NCI-H2081 (cell line): Measurements from ENCODE around the gene PRLR.
"Not testable (repeated sequence)": the region's sequence is repeated elsewhere in the genome, so short reads cannot be mapped to it uniquely, and the experiment has no call there.

Source experiments
- DNase-seq, 2 experiments: peaks; one replicate each; lab custom pipeline; 2025; lab: John Stamatoyannopoulos, UW

Gene PRLR

GRCh38 chr5:35082530-35082929 is 147.8 kb downstream of the PRLR start:
- DNase-seq, result no peak

DNA sequence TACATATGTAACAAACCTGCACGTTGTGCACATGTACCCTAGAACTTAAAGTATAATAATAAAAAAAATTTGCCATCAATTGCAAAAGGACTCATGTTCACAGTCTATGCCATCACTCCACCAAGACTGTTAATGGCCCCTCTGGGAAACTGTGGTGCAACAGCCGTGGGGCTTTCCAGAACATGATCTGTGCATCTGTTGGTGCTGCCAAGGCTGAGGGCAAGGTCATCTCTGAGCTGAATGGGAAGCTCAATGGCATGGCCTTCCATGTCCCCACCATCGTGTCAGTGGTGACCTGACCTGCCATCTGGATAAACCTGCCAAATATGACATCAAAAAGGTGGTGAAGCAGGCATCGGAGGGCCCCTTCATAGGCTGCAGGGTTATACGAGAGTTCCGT is 149.2 kb downstream of the PRLR start:
- DNase-seq, result no peak

- DNase-seq, result no peak
Observed at GRCh38 chr5:35073160-35073559, 157.1 kb downstream of the PRLR start.

DNA sequence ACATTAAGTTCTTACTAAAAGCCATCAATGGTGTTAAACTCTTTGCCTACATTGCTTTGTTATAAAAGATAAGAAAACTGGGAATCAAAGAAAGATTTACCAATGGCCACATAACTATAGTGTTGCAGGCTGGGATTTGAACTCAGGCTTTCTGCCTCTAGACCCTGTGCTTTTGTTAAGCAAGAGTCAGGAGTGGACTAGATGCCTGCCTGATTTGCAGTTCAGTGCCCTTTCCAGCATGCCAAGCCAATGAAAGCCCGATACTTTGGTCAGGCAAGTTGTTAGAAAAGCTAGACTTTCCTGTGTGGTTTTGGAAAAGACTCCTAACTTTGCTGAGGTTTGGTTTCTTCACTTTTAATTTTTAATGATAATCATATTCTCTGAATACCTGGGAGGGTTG is 161.1 kb downstream of the PRLR start:
- no peak for DNase-seq

DNA sequence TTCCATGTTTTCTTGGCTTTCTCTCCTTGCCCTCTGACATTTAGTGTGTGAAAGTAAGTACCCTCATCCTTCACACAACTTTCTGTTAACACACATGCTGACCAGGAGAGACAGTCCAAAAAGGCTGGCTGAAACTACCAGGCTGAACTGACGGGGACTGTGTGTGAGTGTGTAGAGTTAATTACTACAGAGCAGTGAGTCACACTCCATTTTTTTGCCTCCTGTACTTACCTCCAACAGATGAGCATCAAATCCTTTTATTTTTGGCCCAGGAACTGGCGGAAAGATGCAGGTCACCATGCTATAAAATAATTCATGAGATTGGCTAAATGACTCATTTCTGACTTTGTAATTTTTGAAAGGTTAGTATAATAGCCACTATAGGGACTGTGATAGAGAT is 162.3 kb downstream of the PRLR start:
- no peak for DNase-seq

DNA sequence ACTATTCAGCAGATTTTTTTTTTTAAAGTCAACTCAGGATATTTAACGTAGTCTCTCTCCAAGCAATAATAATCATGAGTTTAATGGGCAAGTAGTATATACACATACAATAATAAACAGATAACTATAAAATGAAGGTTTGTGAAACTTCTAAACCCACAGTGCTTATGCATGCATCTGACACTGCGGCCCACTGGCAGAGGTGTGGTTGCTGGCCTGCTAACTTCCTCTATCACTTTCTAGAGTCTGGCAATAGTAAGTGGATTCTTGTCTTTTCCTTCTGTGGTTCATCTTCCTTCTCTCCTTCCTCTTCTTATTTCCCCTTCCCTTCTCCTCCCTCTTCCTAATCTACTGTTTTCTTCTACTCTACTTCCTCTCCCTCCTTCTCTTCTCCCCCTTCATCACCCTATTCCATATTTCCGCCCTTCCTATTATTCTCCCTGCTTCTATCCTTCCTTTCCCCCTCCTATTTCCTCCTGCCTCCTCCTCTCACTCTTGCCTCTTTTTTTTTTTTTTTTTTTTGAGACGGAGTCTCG is 164.0 kb downstream of the PRLR start:
- no peak for DNase-seq

GRCh38 chr5:35063414-35063813 is 166.9 kb downstream of the PRLR start:
- DNase-seq, result no peak

- DNase-seq, result no peak
Observed at GRCh38 chr5:35061211-35061770, 169.0 kb downstream of the PRLR start.

DNA sequence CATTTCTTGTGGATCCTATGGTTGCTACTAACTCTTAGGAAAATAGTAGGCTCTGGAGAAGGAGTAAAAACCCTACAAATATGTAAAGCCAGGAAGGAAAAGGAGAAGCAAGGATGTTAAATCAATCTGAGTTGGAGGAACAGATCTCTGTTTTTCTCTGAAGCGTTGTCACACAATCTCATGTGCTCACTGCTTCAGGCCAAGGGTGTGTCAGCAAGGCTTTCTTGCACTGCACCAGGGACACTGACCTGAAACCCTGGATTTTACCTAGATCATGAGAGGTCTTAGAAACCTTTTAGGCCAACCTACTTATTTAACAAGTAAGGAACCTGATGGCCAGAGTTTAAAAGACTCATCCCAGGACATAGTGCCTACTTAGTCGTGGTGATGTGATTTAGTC is 170.1 kb downstream of the PRLR start:
- DNase-seq, result no peak

GRCh38 chr5:35059251-35059650 is 171.0 kb downstream of the PRLR start:
- DNase-seq, result no peak

DNA sequence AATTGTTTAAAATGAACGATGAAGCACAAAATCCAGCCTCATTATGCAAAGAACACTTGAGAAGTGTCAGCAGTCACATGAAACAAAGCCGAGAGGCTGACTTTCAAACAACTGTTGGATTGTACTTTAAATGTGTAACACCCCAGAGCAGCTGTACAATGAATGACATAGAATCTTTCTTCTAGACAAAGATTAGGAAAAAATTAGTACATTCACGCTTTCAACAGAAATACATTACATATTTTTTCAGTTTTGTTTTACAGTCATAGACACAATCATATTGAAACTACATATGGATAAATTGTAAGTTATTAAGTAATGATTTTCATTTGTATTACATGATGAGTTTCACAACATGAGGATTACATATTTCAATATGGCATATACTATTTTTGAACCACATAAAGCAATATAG is 171.9 kb downstream of the PRLR start:
- DNase-seq, result no peak

GRCh38 chr5:35056686-35057085 is 173.6 kb downstream of the PRLR start:
- no peak for DNase-seq

DNA sequence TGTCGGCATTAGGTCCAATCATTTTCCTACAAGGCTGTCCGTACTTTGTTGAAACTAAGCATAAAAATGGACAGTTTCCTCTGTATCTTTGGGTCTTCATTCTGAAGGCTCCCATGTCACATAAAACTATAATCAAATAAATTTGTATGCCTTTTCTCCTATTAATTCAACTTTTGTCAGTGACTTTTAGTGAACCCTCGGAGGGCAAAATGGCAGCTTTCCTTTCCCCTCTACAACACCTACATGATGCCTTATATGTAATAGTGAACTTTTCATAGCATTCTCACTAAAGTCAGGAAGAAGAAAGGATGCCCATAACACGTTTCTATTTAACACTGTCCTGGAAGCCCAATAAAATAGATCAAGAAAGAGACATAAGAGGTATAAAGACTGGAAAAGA is 177.4 kb downstream of the PRLR start:
- DNase-seq, result no peak

GRCh38 chr5:35050541-35051126 is 179.7 kb downstream of the PRLR start:
- no peak for DNase-seq

- no peak for DNase-seq
Observed at GRCh38 chr5:35048910-35049309, 181.4 kb downstream of the PRLR start.

DNA sequence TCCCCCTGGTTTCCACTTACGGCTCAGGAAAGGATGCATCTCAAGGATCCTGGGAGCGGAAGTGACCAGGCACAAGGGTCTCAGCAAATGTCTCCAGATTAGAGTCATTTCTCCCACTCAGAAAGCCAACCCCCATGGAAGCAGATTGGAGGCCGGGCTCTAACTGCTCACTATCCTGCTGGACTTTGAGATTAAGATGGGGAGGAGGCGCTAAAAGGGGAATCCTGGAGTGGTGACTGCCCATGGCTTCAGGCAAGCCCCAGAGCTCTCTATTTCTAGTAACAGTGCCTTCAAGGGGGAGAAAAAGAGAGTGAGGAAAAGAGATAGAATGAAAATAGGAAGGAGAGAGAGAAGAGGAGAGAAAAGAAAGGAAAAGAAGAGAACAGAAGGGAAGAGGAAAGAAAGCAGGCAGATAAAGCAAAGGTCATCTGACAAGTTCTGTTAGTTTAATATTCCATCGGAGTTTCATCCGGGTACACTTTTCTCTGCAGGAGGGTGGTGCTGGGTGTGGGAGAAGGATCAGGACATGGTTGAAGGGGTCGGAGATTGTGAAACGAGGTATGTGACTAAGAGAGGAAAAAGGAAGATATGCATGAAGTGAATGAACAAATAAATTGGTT is 182.4 kb downstream of the PRLR start, which contains the start of gene AGXT2:
AGXT2 (minus strand) TSS at position 165 of the 620 bp plus-strand sequence; CDS start at position 108, 57 bp downstream.
- DNase-seq, result no peak

- no peak for DNase-seq
Observed at GRCh38 chr5:35046774-35047173, 183.5 kb downstream of the PRLR start.

DNA sequence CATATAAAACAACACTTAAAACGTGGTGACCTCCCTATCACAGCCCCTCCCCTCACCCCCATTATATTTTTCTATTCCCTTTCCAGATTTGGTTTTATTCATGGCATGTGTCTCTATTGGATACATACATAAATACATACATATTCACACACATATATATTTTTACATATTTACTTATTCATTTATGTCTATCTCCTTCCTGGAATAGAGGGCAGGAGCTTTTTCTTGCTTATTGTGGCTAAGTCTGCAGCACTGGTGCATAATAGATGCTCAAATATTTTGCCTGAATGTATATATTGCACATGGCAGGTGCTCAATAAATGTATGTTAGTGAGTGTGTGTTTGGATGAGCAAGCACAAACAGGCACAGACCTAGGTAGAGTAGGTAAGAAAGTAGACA is 185.0 kb downstream of the PRLR start:
- no peak for DNase-seq

DNA sequence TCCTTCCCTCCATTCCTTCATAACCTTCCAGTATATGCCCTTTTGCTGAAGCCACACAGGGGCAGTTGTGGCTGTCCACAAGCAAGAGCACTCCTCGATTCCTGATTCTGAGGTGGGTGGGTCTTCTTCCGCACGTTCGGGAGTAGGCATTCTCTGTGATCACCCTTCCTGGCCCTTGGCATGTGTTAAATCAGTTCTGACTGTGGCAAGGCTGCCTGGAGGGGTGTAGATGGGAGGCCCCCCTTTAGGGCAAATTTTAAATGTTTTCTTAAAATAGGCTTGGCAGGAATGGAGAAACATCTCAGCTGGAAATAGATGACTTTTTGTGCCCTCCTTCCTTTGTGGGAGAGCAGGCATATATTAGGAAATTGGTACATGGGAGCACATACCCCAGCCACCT is 185.6 kb downstream of the PRLR start:
- no peak for DNase-seq

DNA sequence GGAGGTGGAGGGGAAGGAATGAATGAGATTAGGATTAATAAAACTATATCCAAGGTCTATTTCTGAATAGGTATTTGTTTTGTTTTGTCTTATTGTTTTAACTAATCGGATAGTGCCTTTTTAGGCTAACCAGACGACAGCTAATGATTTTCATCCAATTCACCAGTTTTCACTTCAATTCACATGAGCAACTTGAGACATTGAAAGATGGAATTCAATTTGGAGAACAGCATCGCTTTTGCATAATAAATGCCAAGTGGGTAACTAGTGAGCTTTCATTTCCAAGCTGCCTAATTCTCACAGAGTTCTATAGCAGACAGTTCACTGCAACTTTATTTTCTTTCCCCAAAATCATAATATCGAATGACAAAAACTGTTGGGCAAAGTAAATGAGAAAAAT is 187.5 kb downstream of the PRLR start:
- no peak for DNase-seq

DNA sequence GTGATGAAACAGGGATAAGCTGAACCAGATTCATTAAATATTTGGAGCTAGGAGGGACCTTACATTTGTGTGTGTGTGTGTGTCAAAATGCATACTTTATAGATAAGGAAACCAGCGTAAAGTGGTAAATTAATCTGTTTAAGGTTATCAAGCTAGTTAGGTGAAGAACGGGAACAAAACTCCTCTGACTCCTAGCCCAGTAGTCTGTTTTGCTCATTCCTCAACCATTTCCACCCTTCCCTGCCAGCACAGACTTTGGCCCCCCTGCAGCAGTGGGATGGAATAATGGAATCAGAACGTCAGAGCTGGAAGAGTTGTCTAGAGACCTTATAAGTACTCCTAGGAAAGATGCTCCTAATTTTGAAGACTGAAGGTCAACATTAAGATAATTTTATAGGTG is 189.0 kb downstream of the PRLR start:
- no peak for DNase-seq

- DNase-seq, result no peak
Observed at GRCh38 chr5:35038891-35039290, 191.4 kb downstream of the PRLR start.

GRCh38 chr5:35036536-35036935 is 193.8 kb downstream of the PRLR start:
- no peak for DNase-seq

- not testable (repeated sequence) for DNase-seq
Observed at GRCh38 chr5:35035929-35036328, 194.4 kb downstream of the PRLR start.
